T-cell (primary cell): ENCODE measurements around the gene BLM. TPM values are rescaled to one million over a fixed set of nuclear protein-coding genes. Genes with fewer than 3 reads are reported as not detected.
"Not testable (repeated sequence)": the region's sequence is repeated elsewhere in the genome, so short reads cannot be mapped to it uniquely, and the experiment has no call there.

Source experiments
- ATAC-seq, 4 experiments: fragments of 200-7000 bp in 3 of 4; fragments of 150-1000 bp in 1 of 4; cut with Tn5 transposase; replicated peaks in 1 of 4; 1 replicate in 3 of 4; 2 replicates in 1 of 4; pipeline ENCODE4 v1.10.0; 2021; ENCODE audit warnings: moderate library complexity in 3 of 4, mild to moderate bottlenecking in 2 of 4, moderate number of reproducible peaks in 1 of 4
- CTCF ChIA-PET, 2 donors: fragments of 300-600 bp; sonication (Branson Sonifier 250); formaldehyde crosslinking; loops; one replicate each; lab custom pipeline; 2022; ENCODE audit warnings: antibody characterized with exemption in 2 of 2; lab: Charles Lee
- POLR2A ChIA-PET, 2 donors: fragments of 300-600 bp; sonication (Branson Sonifier 250); formaldehyde crosslinking; loops; one replicate each; lab custom pipeline; 2022; ENCODE audit warnings: antibody characterized with exemption in 2 of 2; lab: Charles Lee
- DNase-seq, 35 experiments: peaks; one replicate each; pipeline versions ENCODE4 v3.0.0 to v3.0.0-alpha.2; 2013 to 2023
- H3K27ac ChIP-seq: one replicate; pipeline ENCODE4 v1.5.1; 2013; ENCODE audit warnings: low read length
- H3K27me3 ChIP-seq, 2 experiments: replicated peaks in 1 of 2; 1 replicate in 1 of 2; 2 replicates in 1 of 2; pipeline versions ENCODE4 v1.6.1 to v1.7.0; 2013; ENCODE audit warnings: low read length in 1 of 2, mixed read lengths in 1 of 2; ENCODE audit not compliant: control insufficient read depth in 2 of 2, insufficient read depth in 2 of 2; ENCODE audit errors: extremely low read depth in 1 of 2
- H3K36me3 ChIP-seq, 2 donors: 1 replicate in 1 of 2; 2 replicates in 1 of 2; pipeline versions ENCODE4 v1.6.1 to v1.7.0; 2013; ENCODE audit warnings: low read length in 1 of 2; ENCODE audit not compliant: control insufficient read depth in 2 of 2, insufficient read depth in 1 of 2; ENCODE audit errors: extremely low read depth in 1 of 2
- H3K4me1 ChIP-seq, 2 experiments: 1 replicate in 1 of 2; 2 replicates in 1 of 2; pipeline versions ENCODE4 v1.6.1 to v1.7.0; 2013; ENCODE audit warnings: low read length in 2 of 2, mixed read lengths in 1 of 2; ENCODE audit not compliant: insufficient read depth in 2 of 2, control insufficient read depth in 1 of 2; ENCODE audit errors: extremely low read depth in 1 of 2
- H3K4me3 ChIP-seq, 2 donors: 1 replicate in 1 of 2; 2 replicates in 1 of 2; pipeline versions ENCODE4 v1.5.1 to v1.7.0; 2013; ENCODE audit warnings: mild to moderate bottlenecking in 2 of 2, low read length in 1 of 2, moderate library complexity in 1 of 2; ENCODE audit not compliant: control insufficient read depth in 1 of 2; ENCODE audit errors: extremely low read depth in 1 of 2
- H3K9me3 ChIP-seq: 2 replicates; pipeline ENCODE4 v1.7.0; 2013
- H3K27ac Mint-ChIP-seq, 2 donors: one replicate each; pipeline ENCODE4 v1.8.0; 2020 to 2021; ENCODE audit warnings: mild to moderate bottlenecking in 2 of 2, mixed read lengths in 2 of 2
- H3K27me3 Mint-ChIP-seq, 2 donors: one replicate each; pipeline ENCODE4 v1.8.0; 2021 to 2022; ENCODE audit warnings: mixed read lengths in 2 of 2
- H3K36me3 Mint-ChIP-seq: one replicate; pipeline ENCODE4 v1.8.0; 2021; ENCODE audit warnings: mixed read lengths
- H3K4me1 Mint-ChIP-seq, 3 donors: one replicate each; pipeline ENCODE4 v1.8.0; 2020 to 2022; ENCODE audit warnings: mixed read lengths in 3 of 3, mild to moderate bottlenecking in 1 of 3
- H3K4me3 Mint-ChIP-seq, 3 donors: one replicate each; pipeline ENCODE4 v1.8.0; 2020 to 2022; ENCODE audit warnings: mild to moderate bottlenecking in 3 of 3, mixed read lengths in 3 of 3, moderate library complexity in 3 of 3
- H3K9me3 Mint-ChIP-seq, 3 donors: one replicate each; pipeline ENCODE4 v1.8.0; 2020 to 2022; ENCODE audit warnings: mixed read lengths in 3 of 3
- WGBS: methylation state at CpG from one replicate; pipeline ENCODE4 v1.1.5; 2013; ENCODE audit warnings: missing lambda C conversion rate; ENCODE audit not compliant: insufficient coverage; 5-methylcytosine and 5-hydroxymethylcytosine counted together
- total RNA-seq, 35 experiments: library from RNA in 6 of 35; stranded (reverse) in 6 of 35; fragments of 120-200 nt in 1 of 35; gene quantifications; one replicate each; pipeline versions ENCODE4 v1.2.1 to v1.2.4 and lab custom pipeline; 2013 to 2026

BLM gene
- total RNA-seq, 5 donors from 2014 or later (not counting 1 experiment from before 2014, with no cell fraction given) = 4.9 to 9.4 (median 6.2) TPM

DNA sequence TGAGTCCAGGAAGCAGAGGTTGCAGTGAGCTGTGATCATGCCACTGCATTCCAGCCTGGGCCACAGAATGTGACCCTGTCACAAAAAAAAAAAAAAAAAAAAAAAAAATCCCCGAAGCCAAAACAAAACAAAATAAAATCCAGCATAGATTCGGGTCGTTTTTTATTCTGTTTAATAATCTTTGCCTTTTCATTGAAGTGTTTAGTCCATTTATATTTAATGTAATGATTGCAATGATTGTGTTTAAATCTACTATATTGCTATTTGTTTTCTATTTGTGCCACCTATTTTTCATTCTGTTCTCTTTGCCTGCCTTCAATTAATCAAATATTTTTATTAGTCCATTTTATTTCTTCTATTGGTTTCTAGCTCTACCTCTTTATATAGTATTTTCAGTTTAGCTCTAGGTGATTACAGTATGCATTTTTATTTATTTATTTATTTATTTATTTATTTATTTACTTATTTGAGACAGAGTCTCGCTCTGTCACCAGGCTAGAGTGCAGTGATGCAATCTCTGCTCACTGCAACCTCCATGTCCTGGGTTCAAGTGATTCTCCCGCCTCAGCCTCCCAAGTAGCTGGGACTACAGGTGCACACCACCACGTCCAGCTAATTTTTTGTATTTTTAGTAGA lies 27.7 kb upstream of the BLM start:
- H3K27me3 Mint-ChIP-seq, DNase-seq, H3K4me3 ChIP-seq, H3K27ac Mint-ChIP-seq, H3K9me3 ChIP-seq, ATAC-seq, H3K27me3 ChIP-seq, H3K36me3 Mint-ChIP-seq, H3K9me3 Mint-ChIP-seq, H3K27ac ChIP-seq, H3K36me3 ChIP-seq, H3K4me3 Mint-ChIP-seq: not testable (repeated sequence)
- no CpG with 5 or more reads among the region's 6 CpGs for WGBS
- ChIA-PET POLR2A (interaction anchor here in 1 of 2 donors (0.6 kb wide), 1 partner anchor 9 kb away, joined by 4 read pairs; no protein-coding TSS in a partner anchor), CTCF (interaction anchor here in 1 of 2 donors (0.6 to 0.7 kb wide), 2 partner anchors 12 to 39 kb away, joined by 3 to 4 read pairs; no protein-coding TSS in a partner anchor)
- H3K4me1 ChIP-seq = peaks cover 10 to 18% of the 10 kb centered on the region in 2 experiments
- peaks cover 29 to 39% (median 29%) of the 10 kb centered on the region in 3 donors for H3K4me1 Mint-ChIP-seq

DNA sequence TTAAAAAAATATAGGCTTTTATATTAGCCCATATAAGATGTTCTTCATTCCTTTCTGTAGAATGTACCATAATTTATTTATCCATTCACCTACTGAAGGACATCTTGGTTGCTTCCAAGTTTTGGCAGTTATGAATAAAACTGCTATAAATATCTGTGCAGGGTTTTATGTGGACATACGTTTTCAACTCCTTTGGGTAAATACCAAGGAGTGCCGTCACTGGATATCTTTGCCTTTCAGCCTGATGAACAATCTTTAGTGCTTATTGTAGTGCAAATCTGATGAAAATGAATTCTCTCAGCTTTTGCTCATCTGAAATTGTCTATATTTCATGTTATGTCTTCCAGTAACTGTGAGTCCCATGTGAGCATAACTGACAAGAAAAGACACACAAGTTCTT lies 26.6 kb upstream of the BLM start:
- POLR2A ChIA-PET = no interaction called here
- peaks cover 21 to 29% (median 21%) of the 10 kb centered on the region in 3 donors for H3K4me1 Mint-ChIP-seq
- H3K4me3 Mint-ChIP-seq = no peak overlapping the region

DNA sequence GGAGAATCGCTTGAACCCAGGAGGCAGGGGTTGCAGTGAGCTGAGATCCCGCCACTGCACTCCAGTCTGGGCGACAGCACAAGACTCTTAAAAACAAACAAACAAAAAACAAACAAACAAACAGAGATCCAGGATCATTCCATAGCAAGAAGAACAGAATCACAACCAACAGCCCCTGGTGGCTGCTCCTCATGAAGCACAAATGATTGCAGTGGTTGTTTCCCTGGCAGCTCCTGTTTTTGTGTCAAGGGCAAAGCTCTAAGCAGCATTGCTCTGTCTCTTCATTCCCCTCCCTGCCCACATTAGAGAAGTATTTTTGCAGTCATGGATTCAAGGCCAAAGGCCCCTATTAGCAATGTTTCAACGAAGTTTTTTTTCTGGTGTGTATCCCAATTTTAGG lies 25.8 kb upstream of the BLM start:
- no peak for DNase-seq
- POLR2A ChIA-PET = no interaction called here
- H3K4me1 Mint-ChIP-seq = peaks cover 15 to 23% (median 15%) of the 10 kb centered on the region in 3 donors

More for the DNA sequence above, 26.6 kb upstream of the BLM start:
- H3K9me3 ChIP-seq = no peaks in the 10 kb centered on the region
- no peaks in the 10 kb centered on the region for H3K27me3 ChIP-seq
- Mint-ChIP-seq H3K27me3 (no peaks in the 10 kb centered on the region), H3K36me3 (no peaks in the 10 kb centered on the region), H3K9me3 (no peaks in the 10 kb centered on the region), H3K27ac (no peak overlapping the region)
- WGBS = 83% methylated on average over 1 of the region's 2 CpGs
- H3K4me3 ChIP-seq = no peak overlapping the region
- DNase-seq (no peak), ATAC-seq (no peak)
- H3K27ac ChIP-seq = no peak overlapping the region
- no peaks in the 10 kb centered on the region for H3K36me3 ChIP-seq
- CTCF ChIA-PET = interaction anchor here in 1 of 2 donors (0.6 kb wide), 1 partner anchor 42 kb away, joined by 7 read pairs; no protein-coding TSS in a partner anchor
- H3K4me1 ChIP-seq = peaks cover 7 to 17% of the 10 kb centered on the region in 2 experiments

DNA sequence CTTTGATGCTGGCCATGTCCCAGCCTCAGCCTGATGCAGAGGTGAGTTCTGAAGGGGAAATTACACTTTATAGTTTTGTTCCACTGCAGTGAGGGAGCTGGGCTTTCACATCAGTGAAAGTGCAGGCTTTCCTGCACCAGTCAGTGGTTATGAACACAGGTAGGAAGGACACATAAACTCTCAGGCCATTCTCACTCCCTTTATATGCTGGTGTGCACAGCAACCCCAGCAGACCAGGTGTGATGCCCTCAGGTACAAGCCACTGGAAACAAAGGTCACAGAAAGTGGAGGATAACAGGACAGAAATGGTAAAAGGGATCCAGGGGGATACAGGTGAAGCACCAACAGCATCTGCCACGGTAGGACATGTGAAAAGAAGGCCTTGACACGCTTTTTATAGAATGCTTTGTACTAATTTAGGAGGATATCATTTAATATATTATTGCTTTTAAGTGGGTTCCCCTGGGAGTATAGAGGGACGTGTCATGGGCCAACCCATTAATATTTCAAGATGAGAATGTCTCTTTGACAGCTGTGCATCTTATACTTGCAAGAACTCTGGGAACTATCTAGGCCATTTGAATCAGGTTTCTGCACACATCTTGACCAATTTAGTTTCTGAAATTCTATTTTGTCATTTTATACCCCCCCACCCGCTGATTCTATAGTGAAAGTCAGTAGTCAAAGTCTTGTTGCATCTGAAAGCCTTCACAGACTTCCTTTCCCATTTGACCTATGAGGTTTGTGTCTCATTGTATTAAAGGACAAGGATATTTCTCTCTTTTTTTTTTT lies 25.0 kb upstream of the BLM start:
- Histone ChIP-seq H3K9me3 (no peaks in the 10 kb centered on the region), H3K4me3 (no peak overlapping the region), H3K27ac (no peak overlapping the region), H3K27me3 (no peaks in the 10 kb centered on the region), H3K36me3 (no peaks in the 10 kb centered on the region), H3K4me1 (peaks cover 1 to 4% of the 10 kb centered on the region in 2 experiments)
- no peaks in the 10 kb centered on the region for H3K27me3 Mint-ChIP-seq
- CTCF ChIA-PET = no interaction called here
- no peaks in the 10 kb centered on the region for H3K9me3 Mint-ChIP-seq
- POLR2A ChIA-PET = no interaction called here
- no peak overlapping the region for H3K4me3 Mint-ChIP-seq
- no CpG with 5 or more reads among the region's 4 CpGs for WGBS
- no peak overlapping the region for H3K27ac Mint-ChIP-seq
- ATAC-seq = no peak
- no peaks in the 10 kb centered on the region for H3K36me3 Mint-ChIP-seq
- peaks cover 7 to 15% (median 8%) of the 10 kb centered on the region in 3 donors for H3K4me1 Mint-ChIP-seq
- DNase-seq = no peak

More for the DNA sequence above, 25.8 kb upstream of the BLM start:
- no peak for ATAC-seq
- no peak overlapping the region for H3K27ac ChIP-seq
- H3K27me3 Mint-ChIP-seq = no peaks in the 10 kb centered on the region
- peaks cover 2 to 9% of the 10 kb centered on the region in 2 experiments for H3K4me1 ChIP-seq
- 100% methylated on average over 4 of the region's 4 CpGs for WGBS
- no peak overlapping the region for H3K4me3 Mint-ChIP-seq
- H3K36me3 ChIP-seq = no peaks in the 10 kb centered on the region
- H3K9me3 ChIP-seq = no peaks in the 10 kb centered on the region
- CTCF ChIA-PET = no interaction called here
- no peaks in the 10 kb centered on the region for H3K9me3 Mint-ChIP-seq
- H3K4me3 ChIP-seq = no peak overlapping the region
- H3K36me3 Mint-ChIP-seq = no peaks in the 10 kb centered on the region
- no peak overlapping the region for H3K27ac Mint-ChIP-seq
- H3K27me3 ChIP-seq = no peaks in the 10 kb centered on the region

DNA sequence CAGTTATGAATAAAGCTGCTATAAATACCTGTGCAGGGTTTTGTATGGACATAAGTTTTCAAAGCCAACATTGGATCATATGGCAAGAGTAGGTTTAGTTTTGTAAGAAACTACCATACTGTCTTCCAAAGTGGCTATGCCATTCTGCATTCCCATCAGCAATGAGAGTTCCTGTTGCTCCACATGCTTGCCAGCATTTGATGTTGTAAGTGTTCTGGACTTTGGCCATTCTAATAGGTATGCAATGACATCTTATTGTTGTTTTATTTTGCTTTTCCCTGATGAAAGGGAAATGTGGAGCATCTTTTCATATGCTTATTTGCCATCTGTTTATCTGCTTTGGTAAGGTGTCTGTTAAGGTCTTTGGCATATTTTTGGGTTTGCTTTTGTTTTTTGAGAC lies 22.2 kb upstream of the BLM start:
- Histone ChIP-seq H3K9me3 (no peaks in the 10 kb centered on the region), H3K4me3 (no peak overlapping the region), H3K4me1 (peaks cover 0 to 5% of the 10 kb centered on the region in 2 experiments), H3K27ac (no peak overlapping the region), H3K36me3 (no peaks in the 10 kb centered on the region), H3K27me3 (no peaks in the 10 kb centered on the region)
- Mint-ChIP-seq H3K27ac (no peak overlapping the region), H3K4me1 (peaks cover 2 to 6% (median 2%) of the 10 kb centered on the region in 3 donors), H3K4me3 (no peak overlapping the region), H3K27me3 (no peaks in the 10 kb centered on the region), H3K36me3 (no peaks in the 10 kb centered on the region), H3K9me3 (no peaks in the 10 kb centered on the region)
- ATAC-seq = no peak
- CTCF ChIA-PET = interaction anchor here (0.6 to 1.7 kb wide), 3 partner anchors 21 to 444 kb away, joined by 5 to 6 read pairs (median 6); no protein-coding TSS in a partner anchor
- POLR2A ChIA-PET = interaction anchor here in 1 of 2 donors (0.7 kb wide), 1 partner anchor 367 kb away, joined by 3 read pairs; no protein-coding TSS in a partner anchor
- no peak for DNase-seq

DNA sequence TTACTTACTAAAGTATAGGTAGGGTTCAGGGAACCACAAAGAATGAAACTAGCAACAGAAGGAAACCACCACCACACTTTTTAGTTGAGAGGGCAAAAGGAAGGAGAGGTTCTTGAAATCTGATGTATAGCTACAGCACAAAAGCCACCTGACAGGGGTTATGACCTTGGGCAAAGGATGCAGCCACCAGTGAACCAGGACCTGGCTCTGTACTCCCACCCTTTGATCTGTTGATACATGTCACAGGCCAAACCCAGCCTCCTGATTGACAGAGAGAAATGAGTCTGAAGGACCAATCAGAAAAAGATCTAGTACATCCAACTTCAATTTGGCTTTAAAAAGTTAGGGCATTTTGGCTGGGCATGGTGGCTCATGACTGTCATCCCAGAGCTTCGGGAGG lies 20.0 kb upstream of the BLM start:
- Mint-ChIP-seq H3K27me3 (no peaks in the 10 kb centered on the region), H3K9me3 (no peaks in the 10 kb centered on the region), H3K4me3 (no peak overlapping the region), H3K36me3 (no peaks in the 10 kb centered on the region), H3K27ac (no peak overlapping the region), H3K4me1 (peaks cover 0 to 2% (median 2%) of the 10 kb centered on the region in 3 donors)
- Histone ChIP-seq H3K36me3 (no peaks in the 10 kb centered on the region), H3K27me3 (no peaks in the 10 kb centered on the region), H3K4me1 (peaks cover 0 to 5% of the 10 kb centered on the region in 2 experiments), H3K27ac (no peak overlapping the region), H3K4me3 (no peak overlapping the region), H3K9me3 (no peaks in the 10 kb centered on the region)
- CTCF ChIA-PET = interaction anchor here in 1 of 2 donors (0.6 to 0.7 kb wide), 2 partner anchors 51 to 75 kb away, joined by 4 to 5 read pairs; no protein-coding TSS in a partner anchor
- DNase-seq = no peak
- WGBS = no CpG with 5 or more reads among the region's 1 CpG
- ATAC-seq = no peak
- POLR2A ChIA-PET = interaction anchor here in 1 of 2 donors (0.5 to 0.7 kb wide), 2 partner anchors 142 to 181 kb away, joined by 4 to 11 read pairs; no protein-coding TSS in a partner anchor
